Activated gamma-delta T cell treated with Interleukin-2 at 50 U/mL for 16 hours (primary cell): ENCODE measurements around the gene INCENP.
A peak's percentile ranks its signal among the peaks of the same experiment; 100 is the strongest.
"Not testable (repeated sequence)": the region's sequence is repeated elsewhere in the genome, so short reads cannot be mapped to it uniquely, and the experiment has no call there.

Experiments used
- DNase-seq: peaks from one replicate; pipeline ENCODE4 v3.0.0-alpha.2; 2020

INCENP gene

GRCh38 chr11:62123669-62124185 lies at the start of gene INCENP:
INCENP (plus strand) TSS chr11:62124011; CDS start chr11:62128162, 4,151 bp downstream.
- peak; percentile 94 for DNase-seq

- no peak for DNase-seq
Observed at GRCh38 chr11:62075438-62075837, 48.4 kb upstream of the INCENP start.

GRCh38 chr11:62077132-62077531 lies 46.7 kb upstream of the INCENP start:
- no peak for DNase-seq

- peak; percentile 79 for DNase-seq
Observed at GRCh38 chr11:62081378-62082291, 42.2 kb upstream of the INCENP start.

- DNase-seq = no peak
Observed at GRCh38 chr11:62082292-62082657, 41.5 kb upstream of the INCENP start.

- DNase-seq = not testable (repeated sequence)
Observed at GRCh38 chr11:62084801-62085200, 39.0 kb upstream of the INCENP start.

GRCh38 chr11:62087694-62088093 lies 36.1 kb upstream of the INCENP start:
- DNase-seq = no peak

- DNase-seq = no peak
Observed at GRCh38 chr11:62088331-62088933, 35.4 kb upstream of the INCENP start.

- no peak for DNase-seq
Observed at GRCh38 chr11:62103141-62103540, 20.7 kb upstream of the INCENP start.

- DNase-seq = no peak
Observed at GRCh38 chr11:62103986-62104385, 19.8 kb upstream of the INCENP start.

- DNase-seq = no peak
Observed at GRCh38 chr11:62104816-62105653, 18.8 kb upstream of the INCENP start.

- DNase-seq = no peak
Observed at GRCh38 chr11:62105667-62106191, 18.1 kb upstream of the INCENP start.

- DNase-seq = peak; percentile 18
Observed at GRCh38 chr11:62108017-62108750, 15.6 kb upstream of the INCENP start.

- no peak for DNase-seq
Observed at GRCh38 chr11:62108971-62109404, 14.8 kb upstream of the INCENP start.

GRCh38 chr11:62115085-62115694 lies 8.6 kb upstream of the INCENP start:
- DNase-seq = no peak

GRCh38 chr11:62116451-62116850 lies 7.4 kb upstream of the INCENP start:
- DNase-seq = no peak

- no peak for DNase-seq
Observed at GRCh38 chr11:62119569-62119968, 4.2 kb upstream of the INCENP start.

GRCh38 chr11:62120001-62120400 lies 3.8 kb upstream of the INCENP start:
- DNase-seq = no peak

- DNase-seq = no peak
Observed at GRCh38 chr11:62120431-62120830, 3.4 kb upstream of the INCENP start.

- no peak for DNase-seq
Observed at GRCh38 chr11:62122076-62122475, 1.7 kb upstream of the INCENP start.
